Measurements from ENCODE around the gene CHRND.

DNA sequence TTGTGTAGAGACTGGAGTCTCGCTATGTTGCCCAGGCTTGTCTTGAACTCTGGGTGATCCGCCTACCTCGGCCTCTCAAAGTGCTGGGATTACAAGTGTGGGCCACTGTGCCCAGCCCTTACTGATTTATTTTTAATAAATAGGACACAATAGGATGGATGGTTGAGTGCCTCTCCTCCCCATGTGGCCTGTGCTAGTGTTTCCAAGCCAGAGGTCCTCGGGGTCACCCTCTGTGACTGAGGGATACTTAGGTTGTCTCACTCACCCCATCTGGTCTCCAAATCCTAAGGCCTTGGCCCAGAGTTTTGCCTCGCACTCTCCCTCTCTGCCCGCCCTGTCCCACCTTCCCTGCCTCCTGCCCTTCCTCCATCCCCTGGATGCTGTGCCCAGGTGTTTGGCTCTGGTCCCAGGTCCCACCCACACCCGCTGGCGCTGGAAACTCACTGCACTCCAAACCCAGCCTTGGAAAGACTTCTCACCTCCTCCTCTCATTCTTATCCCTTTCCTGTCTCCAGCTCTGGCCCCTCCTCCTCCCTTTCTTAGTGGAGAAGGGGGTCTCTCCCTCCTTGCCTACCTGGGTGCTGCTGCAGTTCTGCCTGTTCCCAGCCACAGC, 33.6 kb upstream of the CHRND start:
- TF ChIP-seq, protein P1, sequence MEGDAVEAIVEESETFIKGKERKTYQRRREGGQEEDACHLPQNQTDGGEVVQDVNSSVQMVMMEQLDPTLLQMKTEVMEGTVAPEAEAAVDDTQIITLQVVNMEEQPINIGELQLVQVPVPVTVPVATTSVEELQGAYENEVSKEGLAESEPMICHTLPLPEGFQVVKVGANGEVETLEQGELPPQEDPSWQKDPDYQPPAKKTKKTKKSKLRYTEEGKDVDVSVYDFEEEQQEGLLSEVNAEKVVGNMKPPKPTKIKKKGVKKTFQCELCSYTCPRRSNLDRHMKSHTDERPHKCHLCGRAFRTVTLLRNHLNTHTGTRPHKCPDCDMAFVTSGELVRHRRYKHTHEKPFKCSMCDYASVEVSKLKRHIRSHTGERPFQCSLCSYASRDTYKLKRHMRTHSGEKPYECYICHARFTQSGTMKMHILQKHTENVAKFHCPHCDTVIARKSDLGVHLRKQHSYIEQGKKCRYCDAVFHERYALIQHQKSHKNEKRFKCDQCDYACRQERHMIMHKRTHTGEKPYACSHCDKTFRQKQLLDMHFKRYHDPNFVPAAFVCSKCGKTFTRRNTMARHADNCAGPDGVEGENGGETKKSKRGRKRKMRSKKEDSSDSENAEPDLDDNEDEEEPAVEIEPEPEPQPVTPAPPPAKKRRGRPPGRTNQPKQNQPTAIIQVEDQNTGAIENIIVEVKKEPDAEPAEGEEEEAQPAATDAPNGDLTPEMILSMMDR (IDR thresholded peaks at IDR 0.05; ENCODE audit: low read depth, low read length, missing input control), result no peak
- TF ChIP-seq, protein P2, sequence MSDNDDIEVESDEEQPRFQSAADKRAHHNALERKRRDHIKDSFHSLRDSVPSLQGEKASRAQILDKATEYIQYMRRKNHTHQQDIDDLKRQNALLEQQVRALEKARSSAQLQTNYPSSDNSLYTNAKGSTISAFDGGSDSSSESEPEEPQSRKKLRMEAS (IDR thresholded peaks at IDR 0.05), result no peak
- TF ChIP-seq EGR1 (IDR thresholded peaks at IDR 0.05; ENCODE audit: low read depth in 2 of 2), result no peak
- TF ChIP-seq, protein P3, sequence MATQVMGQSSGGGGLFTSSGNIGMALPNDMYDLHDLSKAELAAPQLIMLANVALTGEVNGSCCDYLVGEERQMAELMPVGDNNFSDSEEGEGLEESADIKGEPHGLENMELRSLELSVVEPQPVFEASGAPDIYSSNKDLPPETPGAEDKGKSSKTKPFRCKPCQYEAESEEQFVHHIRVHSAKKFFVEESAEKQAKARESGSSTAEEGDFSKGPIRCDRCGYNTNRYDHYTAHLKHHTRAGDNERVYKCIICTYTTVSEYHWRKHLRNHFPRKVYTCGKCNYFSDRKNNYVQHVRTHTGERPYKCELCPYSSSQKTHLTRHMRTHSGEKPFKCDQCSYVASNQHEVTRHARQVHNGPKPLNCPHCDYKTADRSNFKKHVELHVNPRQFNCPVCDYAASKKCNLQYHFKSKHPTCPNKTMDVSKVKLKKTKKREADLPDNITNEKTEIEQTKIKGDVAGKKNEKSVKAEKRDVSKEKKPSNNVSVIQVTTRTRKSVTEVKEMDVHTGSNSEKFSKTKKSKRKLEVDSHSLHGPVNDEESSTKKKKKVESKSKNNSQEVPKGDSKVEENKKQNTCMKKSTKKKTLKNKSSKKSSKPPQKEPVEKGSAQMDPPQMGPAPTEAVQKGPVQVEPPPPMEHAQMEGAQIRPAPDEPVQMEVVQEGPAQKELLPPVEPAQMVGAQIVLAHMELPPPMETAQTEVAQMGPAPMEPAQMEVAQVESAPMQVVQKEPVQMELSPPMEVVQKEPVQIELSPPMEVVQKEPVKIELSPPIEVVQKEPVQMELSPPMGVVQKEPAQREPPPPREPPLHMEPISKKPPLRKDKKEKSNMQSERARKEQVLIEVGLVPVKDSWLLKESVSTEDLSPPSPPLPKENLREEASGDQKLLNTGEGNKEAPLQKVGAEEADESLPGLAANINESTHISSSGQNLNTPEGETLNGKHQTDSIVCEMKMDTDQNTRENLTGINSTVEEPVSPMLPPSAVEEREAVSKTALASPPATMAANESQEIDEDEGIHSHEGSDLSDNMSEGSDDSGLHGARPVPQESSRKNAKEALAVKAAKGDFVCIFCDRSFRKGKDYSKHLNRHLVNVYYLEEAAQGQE (IDR thresholded peaks at IDR 0.05), result no peak
- TF ChIP-seq SP1 (IDR thresholded peaks at IDR 0.05), result no peak
- TF ChIP-seq FOXA1 (IDR thresholded peaks at IDR 0.05), result no peak
- TF ChIP-seq TAF1 (conservative IDR thresholded peaks at IDR 0.05), result no peak
- TF ChIP-seq RAD21 (IDR thresholded peaks at IDR 0.05), result no peak
- no peak for TF ChIP-seq YY1 (IDR thresholded peaks at IDR 0.05)
- no peak for TF ChIP-seq ZBTB33 (IDR thresholded peaks at IDR 0.05)
- TF ChIP-seq NR2F2 (IDR thresholded peaks at IDR 0.05), result no peak
- no peak for TF ChIP-seq RXRA (IDR thresholded peaks at IDR 0.05)

Data from liver (tissue), 3 donors.